Gastrocnemius medialis (tissue), 4 donors: ENCODE results near the gene ZC3H12A. TPM values are rescaled to one million over a fixed set of nuclear protein-coding genes. Genes with fewer than 3 reads are reported as not detected.
"Not testable (repeated sequence)": the region's sequence is repeated elsewhere in the genome, so short reads cannot be mapped to it uniquely, and the experiment has no call there.

Experiments
- ATAC-seq, 2 donors: fragments of 150-250 bp; one replicate each; pipeline ENCODE4 v1.9.1; 2016
- DNase-seq, 2 donors: peaks; one replicate each; pipeline ENCODE4 v3.0.0-alpha.2; 2019
- H3K27ac ChIP-seq, 4 donors: fragments of 200-600 bp; sonication (generic); 1 replicate in 1 of 4; 2 replicates in 3 of 4; pipeline ENCODE4 v1.5.1; 2016 to 2018; ENCODE audit warnings: mild to moderate bottlenecking in 2 of 4, moderate library complexity in 1 of 4
- H3K27me3 ChIP-seq, 3 donors: fragments of 200-600 bp; sonication (generic) in 2 of 3; 1 replicate in 1 of 3; 2 replicates in 2 of 3; pipeline versions ENCODE4 v1.5.1 to v1.6.0; 2016 to 2019; ENCODE audit warnings: mild to moderate bottlenecking in 1 of 3, moderate library complexity in 1 of 3
- H3K36me3 ChIP-seq, 2 donors: fragments of 200-600 bp; sonication (generic) in 1 of 2; one replicate each; pipeline ENCODE4 v1.5.1; 2017 to 2018
- H3K4me1 ChIP-seq, 2 donors: fragments of 200-600 bp; sonication (generic) in 1 of 2; one replicate each; pipeline ENCODE4 v1.5.1; 2016 to 2017; ENCODE audit warnings: mild to moderate bottlenecking in 2 of 2
- H3K4me3 ChIP-seq, 4 donors: fragments of 200-600 bp; sonication (generic) in 3 of 4; 1 replicate in 1 of 4; 2 replicates in 3 of 4; pipeline ENCODE4 v1.5.1; 2016 to 2019; ENCODE audit warnings: mild to moderate bottlenecking in 2 of 4
- H3K9me3 ChIP-seq, 3 donors: fragments of 200-600 bp; sonication (generic) in 2 of 3; 1 replicate in 1 of 3; 2 replicates in 2 of 3; pipeline ENCODE4 v1.5.1; 2016 to 2019
- CTCF ChIP-seq, 5 experiments: fragments of 450-650 bp in 3 of 5; fragments of 200-600 bp in 2 of 5; sonication (generic) in 2 of 5; IDR thresholded peaks in 4 of 5; conservative IDR thresholded peaks in 1 of 5; 1 replicate in 4 of 5; 2 replicates in 1 of 5; pipeline ENCODE4 v1.5.1; 2016 to 2019; ENCODE audit warnings: antibody characterized with exemption in 5 of 5, mild to moderate bottlenecking in 3 of 5, moderate library complexity in 3 of 5
- POLR2A ChIP-seq, 2 donors: fragments of 450-650 bp; IDR thresholded peaks; one replicate each; pipeline ENCODE4 v1.6.1; 2017; ENCODE audit warnings: antibody characterized with exemption in 2 of 2, mild to moderate bottlenecking in 2 of 2, moderate library complexity in 2 of 2
- in situ Hi-C, 4 donors: fragments of 200-750 bp; cut with MboI; loops; one replicate each; pipeline versions ENCODE4 v1.15.0 to v1.8.0; 2017; ENCODE audit warnings: low sequenced_read_pairs in 4 of 4
- intact Hi-C: fragments of 100-400 bp; cut with DNase I; formaldehyde crosslinking; loops from one replicate; pipeline ENCODE4 v1.15.1; 2023; ENCODE audit warnings: low total_unique reads
- microRNA-seq, 2 donors: library from miRNA; unstranded; fragments of <30 nt; microRNA quantifications; one replicate each; pipeline ENCODE4, GENCODE V29; 2016; ENCODE audit warnings: borderline replicate concordance in 2 of 2
- total RNA-seq, 4 donors: library from RNA; depleted of rRNA; stranded (reverse); fragments of >200 nt; gene quantifications; one replicate each; pipeline versions ENCODE4 v1.1.0 to v1.2.3, GENCODE V29; 2016

ZC3H12A gene
- total RNA-seq, 4 donors from 2014 or later = 5.3 to 27.1 (median 8.6) TPM

- peaks cover 0 to 3% of the 10 kb centered on the region in 2 donors for H3K4me1 ChIP-seq
- no peak for TF ChIP-seq CTCF (IDR thresholded peaks at IDR 0.05 in 4 of 5, conservative IDR thresholded peaks at IDR 0.05 in 1 of 5)
- no peak for TF ChIP-seq POLR2A (IDR thresholded peaks at IDR 0.05)
- in situ Hi-C loops (no loop called here), intact Hi-C loops (no loop called here)
- ATAC-seq (no peak), DNase-seq (no peak)
- no peak overlapping the region for H3K4me3 ChIP-seq
- H3K27ac ChIP-seq = no peak overlapping the region
- no peaks in the 10 kb centered on the region for H3K36me3 ChIP-seq
- H3K27me3 ChIP-seq = no peaks in the 10 kb centered on the region
- no peaks in the 10 kb centered on the region for H3K9me3 ChIP-seq
These were observed 45.2 kb downstream of the ZC3H12A start for GRCh38 chr1:37519613-37520012.

GRCh38 chr1:37529888-37530287 is 55.5 kb downstream of the ZC3H12A start:
- H3K36me3 ChIP-seq, H3K27ac ChIP-seq, in situ Hi-C loops, H3K9me3 ChIP-seq, H3K4me3 ChIP-seq, intact Hi-C loops, ATAC-seq, DNase-seq, H3K27me3 ChIP-seq: not testable (repeated sequence)
- peaks cover 14 to 18% of the 10 kb centered on the region in 2 donors for H3K4me1 ChIP-seq

GRCh38 chr1:37532418-37533156 is 58.2 kb downstream of the ZC3H12A start:
- Histone ChIP-seq H3K4me1 (peaks cover 14 to 19% of the 10 kb centered on the region in 2 donors), H3K36me3 (peaks cover 0 to 17% of the 10 kb centered on the region in 2 donors)
- ATAC-seq, H3K27ac ChIP-seq, H3K9me3 ChIP-seq, in situ Hi-C loops, intact Hi-C loops, H3K27me3 ChIP-seq, DNase-seq, H3K4me3 ChIP-seq: not testable (repeated sequence)

- TF ChIP-seq POLR2A (IDR thresholded peaks at IDR 0.05) (no peak), CTCF (IDR thresholded peaks at IDR 0.05 in 4 of 5, conservative IDR thresholded peaks at IDR 0.05 in 1 of 5) (no peak)
- H3K4me1 ChIP-seq = peaks cover 14 to 19% of the 10 kb centered on the region in 2 donors
- peaks cover 0 to 27% of the 10 kb centered on the region in 2 donors for H3K36me3 ChIP-seq
- peak overlapping the region; percentile 51 to 66 (median 59) for H3K27ac ChIP-seq
- in situ Hi-C loops (no loop called here), intact Hi-C loops (loop anchor here (2.0 kb wide), 1 partner anchor 19 kb away; the partner anchor contains the start of gene MEAF6)
- DNase-seq (no peak), ATAC-seq (no peak)
- H3K9me3 ChIP-seq = no peaks in the 10 kb centered on the region
- no peaks in the 10 kb centered on the region for H3K27me3 ChIP-seq
- H3K4me3 ChIP-seq = no peak overlapping the region
These were observed 59.1 kb downstream of the ZC3H12A start for GRCh38 chr1:37533317-37534093.

Small RNAs within 50 kb of the gene (microRNA-seq; reads per million reads assigned to microRNA genes)
- gene MIR5581 (1.7 to 2.4 reads per million in 2 donors), gene MIR6732 (0 to 0.85 reads per million in 2 donors)

Other genes starting within 250 kb of the ZC3H12A start
- 10 to 100 TPM; 72.1 to 81.0 (median 74.5) TPM for gene MEAF6, start 40.2 kb downstream of the ZC3H12A start, total RNA-seq
- 1 to 10 TPM; 5.2 to 9.2 (median 6.5) TPM for gene SNIP1, start 79.7 kb downstream of the ZC3H12A start, total RNA-seq
- gene DNALI1, start 82.4 kb downstream of the ZC3H12A start, total RNA-seq = 1 to 10 TPM; 1.5 to 4.0 (median 2.3) TPM
- 10 to 100 TPM; 37.2 to 49.1 (median 43.2) TPM for gene GNL2, start 121.4 kb downstream of the ZC3H12A start, total RNA-seq
- under 1 TPM in 1 of 4 donors, not detected in 3; 0.53 TPM for gene RSPO1, start 160.3 kb downstream of the ZC3H12A start, total RNA-seq
- 1 to 10 TPM in 1 of 4 donors, under 1 TPM in 2, not detected in 1; 0.46 to 1.5 (median 0.60) TPM for gene CDCA8, start 217.9 kb downstream of the ZC3H12A start, total RNA-seq